Measurements from ENCODE around the gene NEDD8.
"Not testable (repeated sequence)": the region's sequence is repeated elsewhere in the genome, so short reads cannot be mapped to it uniquely, and the experiment has no call there.

NEDD8 gene

GRCh38 chr14:24228902-24229301 is 3.3 kb downstream of the NEDD8 start:
- DNase-seq (ENCODE audit: low read depth in 2 of 2, low spot score in 1 of 2): no peak

GRCh38 chr14:24226473-24226872 is 5.7 kb downstream of the NEDD8 start:
- DNase-seq (ENCODE audit: low read depth in 2 of 2, low spot score in 1 of 2): no peak

- no peak for DNase-seq (ENCODE audit: low read depth in 2 of 2, low spot score in 1 of 2)
Observed at GRCh38 chr14:24224618-24225071, 7.5 kb downstream of the NEDD8 start.

GRCh38 chr14:24222987-24223386 is 9.2 kb downstream of the NEDD8 start:
- not testable (repeated sequence) for DNase-seq (ENCODE audit: low read depth in 2 of 2, low spot score in 1 of 2)

GRCh38 chr14:24219521-24219920 is 12.6 kb downstream of the NEDD8 start:
- no peak for DNase-seq (ENCODE audit: low read depth in 2 of 2, low spot score in 1 of 2)

GRCh38 chr14:24219080-24219479 is 13.1 kb downstream of the NEDD8 start:
- DNase-seq (ENCODE audit: low read depth in 2 of 2, low spot score in 1 of 2): no peak

- not testable (repeated sequence) for DNase-seq (ENCODE audit: low read depth in 2 of 2, low spot score in 1 of 2)
Observed at GRCh38 chr14:24216876-24217275, 15.3 kb downstream of the NEDD8 start.

GRCh38 chr14:24216345-24216699 is 15.8 kb downstream of the NEDD8 start:
- no peak for DNase-seq (ENCODE audit: low read depth in 2 of 2, low spot score in 1 of 2)

GRCh38 chr14:24215495-24216344 is 16.4 kb downstream of the NEDD8 start, which contains the start of gene MDP1:
Gene MDP1, minus strand, starts transcription at chr14:24216066. Its CDS starts 111 bp downstream, at chr14:24215955.
- DNase-seq (ENCODE audit: low read depth in 2 of 2, low spot score in 1 of 2): peak; percentile 55 to 69

- no peak for DNase-seq (ENCODE audit: low read depth in 2 of 2, low spot score in 1 of 2)
Observed at GRCh38 chr14:24213866-24214662, 18.1 kb downstream of the NEDD8 start.

- DNase-seq (ENCODE audit: low read depth in 2 of 2, low spot score in 1 of 2): peak; percentile 84 to 94
Observed at GRCh38 chr14:24212924-24213865, 19.0 kb downstream of the NEDD8 start, which contains the start of gene CHMP4A. Gene CHMP4A, minus strand, starts transcription at chr14:24213488. Its CDS starts 49 bp downstream, at chr14:24213439.

- no peak for DNase-seq (ENCODE audit: low read depth in 2 of 2, low spot score in 1 of 2)
Observed at GRCh38 chr14:24211311-24211710, 20.9 kb downstream of the NEDD8 start.

- no peak for DNase-seq (ENCODE audit: low read depth in 2 of 2, low spot score in 1 of 2)
Observed at GRCh38 chr14:24207625-24208024, 24.5 kb downstream of the NEDD8 start.

GRCh38 chr14:24207104-24207551 is 25.0 kb downstream of the NEDD8 start:
- no peak for DNase-seq (ENCODE audit: low read depth in 2 of 2, low spot score in 1 of 2)

- no peak for DNase-seq (ENCODE audit: low read depth in 2 of 2, low spot score in 1 of 2)
Observed at GRCh38 chr14:24206260-24207103, 25.7 kb downstream of the NEDD8 start.

GRCh38 chr14:24204163-24205146 is 27.7 kb downstream of the NEDD8 start:
- DNase-seq (ENCODE audit: low read depth in 2 of 2, low spot score in 1 of 2): no peak

- not testable (repeated sequence) for DNase-seq (ENCODE audit: low read depth in 2 of 2, low spot score in 1 of 2)
Observed at GRCh38 chr14:24203249-24203886, 28.8 kb downstream of the NEDD8 start.

- DNase-seq (ENCODE audit: low read depth in 2 of 2, low spot score in 1 of 2): not testable (repeated sequence)
Observed at GRCh38 chr14:24202538-24202937, 29.6 kb downstream of the NEDD8 start.
